Suppressor macrophage treated with lipopolysaccharide for 4 hours (primary cell): ENCODE measurements around the gene CTTNBP2NL.

ENCODE experiments used
- DNase-seq: peaks from one replicate; pipeline ENCODE4 v3.0.0-alpha.2; 2020

The CTTNBP2NL gene

GRCh38 chr1:112509005-112509659 lies 113.1 kb downstream of the CTTNBP2NL start:
- peak; percentile 15 for DNase-seq

- DNase-seq, result no peak
Measured at GRCh38 chr1:112509660-112510178, 113.7 kb downstream of the CTTNBP2NL start.

GRCh38 chr1:112510340-112510739 lies 114.3 kb downstream of the CTTNBP2NL start:
- DNase-seq, result no peak
